ENCODE results near the gene CEP55. TPM values are rescaled to one million over a fixed set of nuclear protein-coding genes. Genes with fewer than 3 reads are reported as not detected.

CEP55 gene
- total RNA-seq, 1 experiment from 2014 or later, result 16.5 TPM

GRCh38 chr10:93505075-93505474, 8.7 kb downstream of the CEP55 start:
- Histone ChIP-seq H3K27ac (ENCODE audit: low read length) (no peak overlapping the region), H3K4me3 (ENCODE audit: low read length) (no peak overlapping the region), H3K9me2 (replicated peaks; ENCODE audit: insufficient read depth, low read length) (no peaks in the 10 kb centered on the region), H4K20me1 (ENCODE audit: insufficient read depth, low read depth, low read length) (no peaks in the 10 kb centered on the region), H3K9ac (ENCODE audit: low read length) (no peak overlapping the region), H3K36me3 (ENCODE audit: insufficient read depth, low read length) (peaks cover 6% of the 10 kb centered on the region; the same call in 1 of the 2 replicates), H2AFZ (ENCODE audit: low read length) (no peak overlapping the region), H3K4me1 (ENCODE audit: low read length) (peaks cover 10% of the 10 kb centered on the region), H3K27me3 (ENCODE audit: low read length) (no peaks in the 10 kb centered on the region), H3K9me3 (ENCODE audit: low read length) (no peaks in the 10 kb centered on the region), H3K79me2 (ENCODE audit: low read length) (peaks cover 20% of the 10 kb centered on the region), H3K4me2 (ENCODE audit: low read depth, low read length, poor library complexity, severe bottlenecking) (no peak overlapping the region)
- no peak for DNase-seq

GRCh38 chr10:93509816-93510215, 13.4 kb downstream of the CEP55 start:
- DNase-seq, result no peak
- H3K9ac ChIP-seq (ENCODE audit: low read length), result no peak overlapping the region
- no peaks in the 10 kb centered on the region for H3K79me2 ChIP-seq (ENCODE audit: low read length)
- no peaks in the 10 kb centered on the region for H3K27me3 ChIP-seq (ENCODE audit: low read length)
- no peaks in the 10 kb centered on the region for H3K9me2 ChIP-seq (replicated peaks; ENCODE audit: insufficient read depth, low read length)
- no peaks in the 10 kb centered on the region for H3K9me3 ChIP-seq (ENCODE audit: low read length)
- no peaks in the 10 kb centered on the region for H4K20me1 ChIP-seq (ENCODE audit: insufficient read depth, low read depth, low read length)
- H3K4me1 ChIP-seq (ENCODE audit: low read length), result peaks cover 23% of the 10 kb centered on the region
- H2AFZ ChIP-seq (ENCODE audit: low read length), result no peak overlapping the region
- no peak overlapping the region for H3K4me2 ChIP-seq (ENCODE audit: low read depth, low read length, poor library complexity, severe bottlenecking)
- no peaks in the 10 kb centered on the region for H3K36me3 ChIP-seq (ENCODE audit: insufficient read depth, low read length)
- no peak overlapping the region for H3K27ac ChIP-seq (ENCODE audit: low read length)
- no peak overlapping the region for H3K4me3 ChIP-seq (ENCODE audit: low read length)

DNA sequence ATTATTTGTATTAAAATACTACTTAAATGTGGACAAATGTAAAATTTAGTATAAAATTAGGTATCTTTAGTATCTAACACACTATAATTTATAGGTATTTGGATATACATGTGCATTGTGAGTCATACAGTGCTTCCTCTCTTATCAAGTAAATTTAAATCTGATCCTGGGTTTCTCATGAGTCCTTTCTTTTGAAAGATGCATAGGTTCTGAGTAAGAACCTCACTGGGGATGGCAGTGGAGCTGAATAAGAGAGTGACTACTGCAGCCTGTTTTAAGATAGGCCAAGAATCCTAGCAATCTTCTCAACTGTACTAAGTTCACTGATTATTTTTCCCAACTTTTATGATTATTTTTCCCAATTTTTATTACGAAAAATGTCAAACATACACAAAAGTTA, 16.2 kb downstream of the CEP55 start:
- Histone ChIP-seq H3K4me2 (ENCODE audit: low read depth, low read length, poor library complexity, severe bottlenecking) (no peak overlapping the region), H2AFZ (ENCODE audit: low read length) (no peak overlapping the region), H3K4me1 (ENCODE audit: low read length) (peaks cover 45% of the 10 kb centered on the region), H3K27ac (ENCODE audit: low read length) (peak overlapping the region; percentile 40), H3K4me3 (ENCODE audit: low read length) (no peak overlapping the region), H3K27me3 (ENCODE audit: low read length) (no peaks in the 10 kb centered on the region), H3K36me3 (ENCODE audit: insufficient read depth, low read length) (peaks cover 11% of the 10 kb centered on the region), H3K79me2 (ENCODE audit: low read length) (no peaks in the 10 kb centered on the region), H3K9ac (ENCODE audit: low read length) (no peak overlapping the region), H3K9me2 (replicated peaks; ENCODE audit: insufficient read depth, low read length) (no peaks in the 10 kb centered on the region), H3K9me3 (ENCODE audit: low read length) (no peaks in the 10 kb centered on the region), H4K20me1 (ENCODE audit: insufficient read depth, low read depth, low read length) (no peaks in the 10 kb centered on the region)
- DNase-seq, result no peak

DNA sequence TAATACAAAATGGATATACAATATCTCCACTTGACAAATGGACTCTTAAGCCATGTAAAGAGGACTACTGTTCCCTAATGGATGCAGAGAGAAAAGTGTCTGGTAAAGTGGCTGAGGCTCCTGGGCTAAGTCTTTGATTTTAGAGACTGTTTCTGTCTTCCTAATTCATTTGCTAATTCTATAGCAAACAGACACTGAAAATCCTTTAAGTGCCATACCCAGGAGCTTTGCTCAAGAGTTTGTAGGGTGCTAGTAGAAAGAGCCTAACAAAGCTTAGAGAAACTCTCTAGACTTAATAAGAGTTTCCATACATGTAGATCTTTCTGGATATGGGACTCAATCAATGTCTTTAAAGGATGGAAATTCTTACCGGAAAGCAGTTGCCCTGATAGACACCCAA, 16.7 kb downstream of the CEP55 start:
- H3K4me2 ChIP-seq (ENCODE audit: low read depth, low read length, poor library complexity, severe bottlenecking), result no peak overlapping the region
- no peaks in the 10 kb centered on the region for H4K20me1 ChIP-seq (ENCODE audit: insufficient read depth, low read depth, low read length)
- peak overlapping the region; percentile 40 for H3K27ac ChIP-seq (ENCODE audit: low read length)
- no peaks in the 10 kb centered on the region for H3K9me2 ChIP-seq (replicated peaks; ENCODE audit: insufficient read depth, low read length)
- no peak overlapping the region for H3K4me3 ChIP-seq (ENCODE audit: low read length)
- H3K9me3 ChIP-seq (ENCODE audit: low read length), result no peaks in the 10 kb centered on the region
- H3K79me2 ChIP-seq (ENCODE audit: low read length), result no peaks in the 10 kb centered on the region
- DNase-seq, result no peak
- no peak overlapping the region for H2AFZ ChIP-seq (ENCODE audit: low read length)
- no peak overlapping the region for H3K9ac ChIP-seq (ENCODE audit: low read length)
- H3K4me1 ChIP-seq (ENCODE audit: low read length), result peaks cover 45% of the 10 kb centered on the region
- peaks cover 13% of the 10 kb centered on the region for H3K36me3 ChIP-seq (ENCODE audit: insufficient read depth, low read length)
- H3K27me3 ChIP-seq (ENCODE audit: low read length), result no peaks in the 10 kb centered on the region

DNA sequence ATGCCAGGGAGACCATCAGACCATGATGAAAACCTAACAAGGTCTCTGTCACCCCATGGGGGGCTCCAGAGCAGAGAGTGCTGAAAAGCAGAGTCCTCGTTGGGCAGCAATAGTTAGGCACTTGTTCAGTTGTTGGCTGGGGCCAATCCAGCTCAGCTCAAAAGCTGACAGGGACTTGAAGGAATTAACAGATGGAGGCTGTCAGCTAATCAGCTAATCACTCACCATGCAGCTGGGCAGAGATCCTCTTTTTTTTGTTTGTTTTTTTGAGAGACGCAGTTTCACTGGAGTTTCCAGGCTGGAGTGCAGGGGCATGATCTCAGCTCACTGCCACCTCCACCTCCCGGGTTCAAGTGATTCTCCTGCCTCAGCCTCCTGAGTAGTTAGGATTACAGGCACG, 18.1 kb downstream of the CEP55 start:
- peak overlapping the region; percentile 99 for H3K27ac ChIP-seq (ENCODE audit: low read length)
- H3K36me3 ChIP-seq (ENCODE audit: insufficient read depth, low read length), result peaks cover 23% of the 10 kb centered on the region
- no peaks in the 10 kb centered on the region for H3K9me2 ChIP-seq (replicated peaks; ENCODE audit: insufficient read depth, low read length)
- no peaks in the 10 kb centered on the region for H3K27me3 ChIP-seq (ENCODE audit: low read length)
- H3K79me2 ChIP-seq (ENCODE audit: low read length), result no peaks in the 10 kb centered on the region
- peaks cover 45% of the 10 kb centered on the region for H3K4me1 ChIP-seq (ENCODE audit: low read length)
- no peaks in the 10 kb centered on the region for H4K20me1 ChIP-seq (ENCODE audit: insufficient read depth, low read depth, low read length)
- no peak overlapping the region for H3K4me3 ChIP-seq (ENCODE audit: low read length)
- no peak for DNase-seq
- no peaks in the 10 kb centered on the region for H3K9me3 ChIP-seq (ENCODE audit: low read length)
- no peak overlapping the region for H2AFZ ChIP-seq (ENCODE audit: low read length)
- H3K9ac ChIP-seq (ENCODE audit: low read length), result 0 out of 2 replicates have a peak overlapping the region, but pooled peaks have one; percentile 4
- peak overlapping the region; percentile 84 for H3K4me2 ChIP-seq (ENCODE audit: low read depth, low read length, poor library complexity, severe bottlenecking)

GRCh38 chr10:93515071-93516005, 18.9 kb downstream of the CEP55 start:
- peak; percentile 58 for DNase-seq
- Histone ChIP-seq H3K27me3 (ENCODE audit: low read length) (no peaks in the 10 kb centered on the region), H3K4me2 (ENCODE audit: low read depth, low read length, poor library complexity, severe bottlenecking) (peak overlapping the region; percentile 84), H3K9me3 (ENCODE audit: low read length) (no peaks in the 10 kb centered on the region), H3K4me1 (ENCODE audit: low read length) (peaks cover 45% of the 10 kb centered on the region), H3K79me2 (ENCODE audit: low read length) (no peaks in the 10 kb centered on the region), H3K9ac (ENCODE audit: low read length) (peak overlapping the region; percentile 53), H4K20me1 (ENCODE audit: insufficient read depth, low read depth, low read length) (no peaks in the 10 kb centered on the region), H3K4me3 (ENCODE audit: low read length) (peak overlapping the region; percentile 51), H3K27ac (ENCODE audit: low read length) (peak overlapping the region; percentile 99), H3K9me2 (replicated peaks; ENCODE audit: insufficient read depth, low read length) (no peaks in the 10 kb centered on the region), H3K36me3 (ENCODE audit: insufficient read depth, low read length) (peaks cover 27% of the 10 kb centered on the region), H2AFZ (ENCODE audit: low read length) (no peak overlapping the region)

DNA sequence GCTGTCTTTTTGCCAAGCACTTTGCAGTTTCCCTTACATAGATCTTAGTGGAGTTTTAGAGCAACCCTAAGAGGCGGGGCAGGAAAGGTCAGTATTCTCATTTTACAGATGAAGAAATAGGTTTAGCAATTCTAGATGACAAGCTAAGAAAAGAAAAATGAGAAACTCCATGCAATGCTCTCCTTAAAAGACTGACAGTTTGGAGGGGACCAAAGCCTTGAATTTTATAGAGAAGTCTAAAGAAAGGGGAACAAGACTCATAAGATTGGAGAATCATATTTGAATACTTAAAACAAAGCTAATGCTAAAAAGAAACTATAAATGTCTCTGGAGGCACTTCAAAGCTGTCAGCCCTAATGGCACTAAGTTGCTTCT, 19.6 kb downstream of the CEP55 start:
- H3K36me3 ChIP-seq (ENCODE audit: insufficient read depth, low read length), result peaks cover 27% of the 10 kb centered on the region
- H3K27me3 ChIP-seq (ENCODE audit: low read length), result no peaks in the 10 kb centered on the region
- peaks cover 45% of the 10 kb centered on the region for H3K4me1 ChIP-seq (ENCODE audit: low read length)
- H3K4me2 ChIP-seq (ENCODE audit: low read depth, low read length, poor library complexity, severe bottlenecking), result peak overlapping the region; percentile 84
- peak overlapping the region; percentile 99 for H3K27ac ChIP-seq (ENCODE audit: low read length)
- peak overlapping the region; percentile 53 for H3K9ac ChIP-seq (ENCODE audit: low read length)
- no peaks in the 10 kb centered on the region for H3K79me2 ChIP-seq (ENCODE audit: low read length)
- peak overlapping the region; percentile 51 for H3K4me3 ChIP-seq (ENCODE audit: low read length)
- DNase-seq, result peak; percentile 68
- H2AFZ ChIP-seq (ENCODE audit: low read length), result no peak overlapping the region
- no peaks in the 10 kb centered on the region for H3K9me3 ChIP-seq (ENCODE audit: low read length)
- H3K9me2 ChIP-seq (replicated peaks; ENCODE audit: insufficient read depth, low read length), result no peaks in the 10 kb centered on the region
- H4K20me1 ChIP-seq (ENCODE audit: insufficient read depth, low read depth, low read length), result no peaks in the 10 kb centered on the region

- H3K4me3 ChIP-seq (ENCODE audit: low read length), result no peak overlapping the region
These were observed 22.1 kb downstream of the CEP55 start for GRCh38 chr10:93518531-93518930.

More at GRCh38 chr10:93518531-93518930, 22.1 kb downstream of the CEP55 start:
- Histone ChIP-seq H3K4me1 (ENCODE audit: low read length) (peaks cover 36% of the 10 kb centered on the region), H3K9ac (ENCODE audit: low read length) (no peak overlapping the region), H3K36me3 (ENCODE audit: insufficient read depth, low read length) (peaks cover 27% of the 10 kb centered on the region), H2AFZ (ENCODE audit: low read length) (no peak overlapping the region), H3K27ac (ENCODE audit: low read length) (no peak overlapping the region), H3K9me2 (replicated peaks; ENCODE audit: insufficient read depth, low read length) (no peaks in the 10 kb centered on the region), H3K9me3 (ENCODE audit: low read length) (no peaks in the 10 kb centered on the region), H3K27me3 (ENCODE audit: low read length) (no peaks in the 10 kb centered on the region), H3K4me2 (ENCODE audit: low read depth, low read length, poor library complexity, severe bottlenecking) (no peak overlapping the region), H3K79me2 (ENCODE audit: low read length) (no peaks in the 10 kb centered on the region), H4K20me1 (ENCODE audit: insufficient read depth, low read depth, low read length) (no peaks in the 10 kb centered on the region)
- DNase-seq, result no peak

Data from Karpas-422 (cell line).